Measurements from ENCODE around the gene SLC43A2.

The SLC43A2 gene

GRCh38 chr17:1643999-1644492 lies 15.4 kb upstream of the SLC43A2 start:
- DNase-seq (ENCODE audit: low read depth): no peak

- DNase-seq (ENCODE audit: low read depth): no peak
These were observed 14.8 kb upstream of the SLC43A2 start for GRCh38 chr17:1643293-1643998.

- no peak for DNase-seq (ENCODE audit: low read depth)
These were observed 12.4 kb upstream of the SLC43A2 start for GRCh38 chr17:1641065-1641403.

- DNase-seq (ENCODE audit: low read depth): no peak
These were observed 11.9 kb upstream of the SLC43A2 start for GRCh38 chr17:1640329-1641064.

- no peak for DNase-seq (ENCODE audit: low read depth)
These were observed 11.0 kb upstream of the SLC43A2 start for GRCh38 chr17:1639549-1640180.

GRCh38 chr17:1638624-1639300 lies 10.1 kb upstream of the SLC43A2 start:
- DNase-seq (ENCODE audit: low read depth): no peak

GRCh38 chr17:1638171-1638590 lies 9.5 kb upstream of the SLC43A2 start:
- DNase-seq (ENCODE audit: low read depth): no peak

GRCh38 chr17:1636732-1637285 lies 8.2 kb upstream of the SLC43A2 start:
- DNase-seq (ENCODE audit: low read depth): no peak

GRCh38 chr17:1635675-1636465 lies 7.2 kb upstream of the SLC43A2 start:
- DNase-seq (ENCODE audit: low read depth): no peak

- no peak for DNase-seq (ENCODE audit: low read depth)
These were observed 6.4 kb upstream of the SLC43A2 start for GRCh38 chr17:1634841-1635650.

- DNase-seq (ENCODE audit: low read depth): no peak
These were observed 2.0 kb upstream of the SLC43A2 start for GRCh38 chr17:1630662-1631061.

- peak; percentile 64 for DNase-seq (ENCODE audit: low read depth)
These were observed 1.1 kb upstream of the SLC43A2 start for GRCh38 chr17:1629504-1630310.

- peak; percentile 85 for DNase-seq (ENCODE audit: low read depth)
These were observed 346 bp upstream of the SLC43A2 start for GRCh38 chr17:1628856-1629503.

- DNase-seq (ENCODE audit: low read depth): no peak
These were observed 1.3 kb downstream of the SLC43A2 start for GRCh38 chr17:1627182-1627981.

- DNase-seq (ENCODE audit: low read depth): no peak
These were observed 2.3 kb downstream of the SLC43A2 start for GRCh38 chr17:1626333-1626732.

- DNase-seq (ENCODE audit: low read depth): no peak
These were observed 3.1 kb downstream of the SLC43A2 start for GRCh38 chr17:1625581-1625980.

GRCh38 chr17:1625053-1625452 lies 3.6 kb downstream of the SLC43A2 start:
- DNase-seq (ENCODE audit: low read depth): no peak

GRCh38 chr17:1624650-1625049 lies 4.0 kb downstream of the SLC43A2 start:
- no peak for DNase-seq (ENCODE audit: low read depth)
